GM06990 (cell line): ENCODE data around the gene AXIN1.
"Not testable (repeated sequence)": the region's sequence is repeated elsewhere in the genome, so short reads cannot be mapped to it uniquely, and the experiment has no call there.

Source experiments
- DNase-seq: peaks from one replicate; pipeline ENCODE4 v3.0.0-alpha.2; 2011; ENCODE audit not compliant: insufficient read length; ENCODE audit errors: extremely low read depth
- H3K27me3 ChIP-seq: replicated peaks from 2 replicates; pipeline ENCODE4 v1.6.0; 2011; ENCODE audit warnings: low read length; ENCODE audit not compliant: control insufficient read depth, insufficient read depth
- H3K36me3 ChIP-seq: 2 replicates; pipeline ENCODE4 v1.5.1; 2011; ENCODE audit warnings: low read length; ENCODE audit not compliant: control insufficient read depth, insufficient read depth
- H3K4me3 ChIP-seq: replicated peaks from 2 replicates; pipeline ENCODE4 v1.5.1; 2011; ENCODE audit warnings: low read depth, mild to moderate bottlenecking, control low read depth, low read length
- CTCF ChIP-seq: IDR thresholded peaks from 2 replicates; pipeline ENCODE4 v1.5.1; 2011; ENCODE audit warnings: low read length, control low read depth, mild to moderate bottlenecking, inconsistent platforms; ENCODE audit not compliant: insufficient read depth, poor library complexity, severe bottlenecking

AXIN1 gene

GRCh38 chr16:346587-346986, 5.9 kb downstream of the AXIN1 start:
- TF ChIP-seq CTCF, result no peak
- no peaks in the 10 kb centered on the region for H3K27me3 ChIP-seq
- H3K4me3 ChIP-seq, result no peak overlapping the region
- no peak for DNase-seq
- H3K36me3 ChIP-seq, result peaks cover 9% of the 10 kb centered on the region

- Histone ChIP-seq H3K36me3 (peaks cover 9% of the 10 kb centered on the region), H3K27me3 (no peaks in the 10 kb centered on the region), H3K4me3 (no peak overlapping the region)
- no peak for DNase-seq
- TF ChIP-seq CTCF, result no peak
Observed at GRCh38 chr16:345772-346171, 6.8 kb downstream of the AXIN1 start.

- Histone ChIP-seq H3K36me3 (peaks cover 9% of the 10 kb centered on the region), H3K27me3 (no peaks in the 10 kb centered on the region), H3K4me3 (no peak overlapping the region)
- TF ChIP-seq CTCF, result no peak
- no peak for DNase-seq
Observed at GRCh38 chr16:342455-343213, 9.9 kb downstream of the AXIN1 start.

- H3K27me3 ChIP-seq, DNase-seq, H3K4me3 ChIP-seq, H3K36me3 ChIP-seq: not testable (repeated sequence)
Observed at GRCh38 chr16:341974-342336, 10.6 kb downstream of the AXIN1 start.

- H3K36me3 ChIP-seq, DNase-seq: not testable (repeated sequence)
Observed at GRCh38 chr16:341095-341973, 11.2 kb downstream of the AXIN1 start.

GRCh38 chr16:340370-341091, 12.0 kb downstream of the AXIN1 start:
- DNase-seq, result no peak
- H3K4me3 ChIP-seq, result no peak overlapping the region

More at GRCh38 chr16:341095-341973, 11.2 kb downstream of the AXIN1 start:
- H3K27me3 ChIP-seq, H3K4me3 ChIP-seq: not testable (repeated sequence)

More at GRCh38 chr16:340370-341091, 12.0 kb downstream of the AXIN1 start:
- no peaks in the 10 kb centered on the region for H3K27me3 ChIP-seq
- peaks cover 8% of the 10 kb centered on the region for H3K36me3 ChIP-seq
- no peak for TF ChIP-seq CTCF
